ENCODE data around the gene TRHDE.
A peak's percentile ranks its signal among the peaks of the same experiment; 100 is the strongest.

Gene TRHDE

DNA sequence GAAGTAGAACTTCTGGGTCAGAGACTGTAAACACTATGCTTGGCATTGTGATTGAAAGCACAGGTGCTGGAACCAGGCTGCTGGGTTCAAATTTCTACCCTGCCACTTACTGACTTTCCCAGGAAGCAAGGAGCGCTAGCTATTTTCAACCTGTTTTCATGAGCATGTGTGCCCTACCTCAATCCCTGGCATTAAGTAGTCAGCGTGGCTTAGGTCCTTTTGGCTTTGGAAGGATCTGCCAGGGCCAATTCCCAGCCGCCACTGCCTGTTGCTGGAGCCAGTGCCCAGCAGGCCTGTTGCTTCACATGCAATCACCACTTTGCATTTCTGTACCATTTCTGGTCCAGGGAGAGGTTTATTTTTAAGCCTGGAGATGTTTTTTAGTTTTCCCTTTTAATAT, 196.3 kb downstream of the TRHDE start:
- H3K4me3 ChIP-seq (ENCODE audit: insufficient read length, low read depth) = no peak overlapping the region
- H3K27me3 ChIP-seq (ENCODE audit: insufficient read depth, insufficient read length) = no peaks in the 10 kb centered on the region
- TF ChIP-seq YY1 (IDR thresholded peaks at IDR 0.05; ENCODE audit: insufficient read depth, insufficient read length) = no peak
- TF ChIP-seq ZNF274 (IDR thresholded peaks at IDR 0.05; ENCODE audit: low read depth, low read length) = no peak
- no peak for TF ChIP-seq SUZ12 (IDR thresholded peaks at IDR 0.05; ENCODE audit: extremely low read depth, insufficient read depth, insufficient read length)
- H3K36me3 ChIP-seq (ENCODE audit: insufficient read depth, insufficient read length, low read length) = no peaks in the 10 kb centered on the region
- DNase-seq (ENCODE audit: low read depth, low spot score) = no peak
- H3K9ac ChIP-seq (ENCODE audit: insufficient read length, low read depth) = no peak overlapping the region
- no peaks in the 10 kb centered on the region for H3K4me1 ChIP-seq (ENCODE audit: insufficient read depth, insufficient read length)
- no peaks in the 10 kb centered on the region for H3K9me3 ChIP-seq (ENCODE audit: insufficient read depth, low read length)

GRCh38 chr12:72471806-72472205, 199.6 kb downstream of the TRHDE start:
- DNase-seq (ENCODE audit: low read depth, low spot score) = peak; percentile 32
- Histone ChIP-seq H3K9ac (ENCODE audit: insufficient read length, low read depth) (no peak overlapping the region), H3K9me3 (ENCODE audit: insufficient read depth, low read length) (no peaks in the 10 kb centered on the region), H3K4me3 (ENCODE audit: insufficient read length, low read depth) (no peak overlapping the region), H3K27me3 (ENCODE audit: insufficient read depth, insufficient read length) (no peaks in the 10 kb centered on the region), H3K4me1 (ENCODE audit: insufficient read depth, insufficient read length) (no peaks in the 10 kb centered on the region), H3K36me3 (ENCODE audit: insufficient read depth, insufficient read length, low read length) (no peaks in the 10 kb centered on the region)
- TF ChIP-seq ZNF274 (IDR thresholded peaks at IDR 0.05; ENCODE audit: low read depth, low read length) (no peak), SUZ12 (IDR thresholded peaks at IDR 0.05; ENCODE audit: extremely low read depth, insufficient read depth, insufficient read length) (no peak), YY1 (IDR thresholded peaks at IDR 0.05; ENCODE audit: insufficient read depth, insufficient read length) (no peak)

GRCh38 chr12:72472350-72472749, 200.2 kb downstream of the TRHDE start:
- TF ChIP-seq ZNF274 (IDR thresholded peaks at IDR 0.05; ENCODE audit: low read depth, low read length) (no peak), YY1 (IDR thresholded peaks at IDR 0.05; ENCODE audit: insufficient read depth, insufficient read length) (no peak), SUZ12 (IDR thresholded peaks at IDR 0.05; ENCODE audit: extremely low read depth, insufficient read depth, insufficient read length) (no peak)
- Histone ChIP-seq H3K27me3 (ENCODE audit: insufficient read depth, insufficient read length) (no peaks in the 10 kb centered on the region), H3K4me3 (ENCODE audit: insufficient read length, low read depth) (no peak overlapping the region), H3K4me1 (ENCODE audit: insufficient read depth, insufficient read length) (no peaks in the 10 kb centered on the region), H3K36me3 (ENCODE audit: insufficient read depth, insufficient read length, low read length) (no peaks in the 10 kb centered on the region), H3K9ac (ENCODE audit: insufficient read length, low read depth) (no peak overlapping the region), H3K9me3 (ENCODE audit: insufficient read depth, low read length) (no peaks in the 10 kb centered on the region)
- DNase-seq (ENCODE audit: low read depth, low spot score) = no peak

- Histone ChIP-seq H3K27me3 (ENCODE audit: insufficient read depth, insufficient read length) (no peaks in the 10 kb centered on the region), H3K4me1 (ENCODE audit: insufficient read depth, insufficient read length) (no peaks in the 10 kb centered on the region), H3K9ac (ENCODE audit: insufficient read length, low read depth) (no peak overlapping the region), H3K9me3 (ENCODE audit: insufficient read depth, low read length) (peaks cover 10% of the 10 kb centered on the region; the same call in 1 of the 2 replicates), H3K36me3 (ENCODE audit: insufficient read depth, insufficient read length, low read length) (no peaks in the 10 kb centered on the region), H3K4me3 (ENCODE audit: insufficient read length, low read depth) (no peak overlapping the region)
- no peak for DNase-seq (ENCODE audit: low read depth, low spot score)
- TF ChIP-seq ZNF274 (IDR thresholded peaks at IDR 0.05; ENCODE audit: low read depth, low read length) (no peak), YY1 (IDR thresholded peaks at IDR 0.05; ENCODE audit: insufficient read depth, insufficient read length) (no peak), SUZ12 (IDR thresholded peaks at IDR 0.05; ENCODE audit: extremely low read depth, insufficient read depth, insufficient read length) (no peak)
These were observed 204.1 kb downstream of the TRHDE start for GRCh38 chr12:72476301-72476700.

- Histone ChIP-seq H3K4me1 (ENCODE audit: insufficient read depth, insufficient read length) (no peaks in the 10 kb centered on the region), H3K27me3 (ENCODE audit: insufficient read depth, insufficient read length) (no peaks in the 10 kb centered on the region), H3K9ac (ENCODE audit: insufficient read length, low read depth) (no peak overlapping the region), H3K36me3 (ENCODE audit: insufficient read depth, insufficient read length, low read length) (no peaks in the 10 kb centered on the region), H3K9me3 (ENCODE audit: insufficient read depth, low read length) (no peaks in the 10 kb centered on the region), H3K4me3 (ENCODE audit: insufficient read length, low read depth) (no peak overlapping the region)
- DNase-seq (ENCODE audit: low read depth, low spot score) = no peak
- TF ChIP-seq ZNF274 (IDR thresholded peaks at IDR 0.05; ENCODE audit: low read depth, low read length) (no peak), SUZ12 (IDR thresholded peaks at IDR 0.05; ENCODE audit: extremely low read depth, insufficient read depth, insufficient read length) (no peak), YY1 (IDR thresholded peaks at IDR 0.05; ENCODE audit: insufficient read depth, insufficient read length) (no peak)
These were observed 213.0 kb downstream of the TRHDE start for GRCh38 chr12:72485017-72485701.

DNA sequence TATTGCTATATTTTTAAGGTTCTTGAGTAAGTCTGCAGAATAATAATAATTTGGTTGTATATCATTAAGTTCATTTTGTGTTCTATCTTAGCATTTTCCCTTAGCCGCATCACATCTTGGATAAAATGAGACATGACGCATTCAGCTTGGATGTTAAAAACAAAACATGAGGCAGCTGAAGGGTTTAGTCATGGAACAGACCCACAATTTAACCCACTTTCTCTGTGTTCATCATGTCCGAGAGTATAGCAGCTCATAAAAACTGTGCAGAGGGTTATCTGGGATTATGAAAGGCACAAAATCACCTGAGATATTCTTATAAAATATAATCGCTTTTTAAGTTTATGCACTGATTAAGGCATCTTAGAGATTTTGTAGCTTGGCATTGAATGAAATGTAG, 219.3 kb downstream of the TRHDE start:
- TF ChIP-seq SUZ12 (IDR thresholded peaks at IDR 0.05; ENCODE audit: extremely low read depth, insufficient read depth, insufficient read length) (no peak), ZNF274 (IDR thresholded peaks at IDR 0.05; ENCODE audit: low read depth, low read length) (no peak), YY1 (IDR thresholded peaks at IDR 0.05; ENCODE audit: insufficient read depth, insufficient read length) (no peak)
- Histone ChIP-seq H3K4me3 (ENCODE audit: insufficient read length, low read depth) (no peak overlapping the region), H3K36me3 (ENCODE audit: insufficient read depth, insufficient read length, low read length) (no peaks in the 10 kb centered on the region), H3K9ac (ENCODE audit: insufficient read length, low read depth) (no peak overlapping the region), H3K9me3 (ENCODE audit: insufficient read depth, low read length) (no peaks in the 10 kb centered on the region), H3K4me1 (ENCODE audit: insufficient read depth, insufficient read length) (no peaks in the 10 kb centered on the region), H3K27me3 (ENCODE audit: insufficient read depth, insufficient read length) (no peaks in the 10 kb centered on the region)
- DNase-seq (ENCODE audit: low read depth, low spot score) = no peak

- Histone ChIP-seq H3K4me3 (ENCODE audit: insufficient read length, low read depth) (no peak overlapping the region), H3K9me3 (ENCODE audit: insufficient read depth, low read length) (no peaks in the 10 kb centered on the region), H3K9ac (ENCODE audit: insufficient read length, low read depth) (no peak overlapping the region), H3K4me1 (ENCODE audit: insufficient read depth, insufficient read length) (no peaks in the 10 kb centered on the region), H3K36me3 (ENCODE audit: insufficient read depth, insufficient read length, low read length) (no peaks in the 10 kb centered on the region), H3K27me3 (ENCODE audit: insufficient read depth, insufficient read length) (no peaks in the 10 kb centered on the region)
- TF ChIP-seq SUZ12 (IDR thresholded peaks at IDR 0.05; ENCODE audit: extremely low read depth, insufficient read depth, insufficient read length) (no peak), YY1 (IDR thresholded peaks at IDR 0.05; ENCODE audit: insufficient read depth, insufficient read length) (no peak), ZNF274 (IDR thresholded peaks at IDR 0.05; ENCODE audit: low read depth, low read length) (no peak)
- no peak for DNase-seq (ENCODE audit: low read depth, low spot score)
These were observed 221.2 kb downstream of the TRHDE start for GRCh38 chr12:72493407-72493806.
